Head of caudate nucleus (tissue), 42 donors: Measurements from ENCODE around the gene BLOC1S3.

Experiments used
- DNase-seq, 42 donors: peaks; one replicate each; pipeline versions ENCODE4 v3.0.0 to v3.0.0-alpha.2; 2020 to 2021; ENCODE audit warnings: mixed read lengths in 7 of 42
- intact Hi-C: fragments of 100-400 bp; cut with DNase I; formaldehyde crosslinking; loops from one replicate; pipeline ENCODE4 v1.15.0; 2022

Gene BLOC1S3

GRCh38 chr19:45178262-45179071, at the start of gene BLOC1S3:
BLOC1S3 (plus strand) TSS chr19:45178784; CDS start chr19:45179297, 513 bp downstream.
- intact Hi-C loops = loop anchor here (5.0 kb wide), 3 partner anchors 86 to 286 kb away; partner anchors contain the start of genes CLASRP, PPP1R37 and TOMM40
- peak; percentile 98 to 100 (median 100) for DNase-seq

- intact Hi-C loops = no loop called here
Measured at GRCh38 chr19:45128806-45129205, 49.8 kb upstream of the BLOC1S3 start.

GRCh38 chr19:45130236-45130635, 48.3 kb upstream of the BLOC1S3 start:
- no peak for DNase-seq
- intact Hi-C loops = no loop called here

More at GRCh38 chr19:45128806-45129205, 49.8 kb upstream of the BLOC1S3 start:
- DNase-seq = no peak

GRCh38 chr19:45130888-45131615, 47.5 kb upstream of the BLOC1S3 start:
- intact Hi-C loops = no loop called here
- DNase-seq = peak; percentile 53 to 95 (median 82)

GRCh38 chr19:45133661-45134060, 44.9 kb upstream of the BLOC1S3 start:
- no peak for DNase-seq
- intact Hi-C loops = no loop called here

- intact Hi-C loops = no loop called here
- DNase-seq = no peak
Measured at GRCh38 chr19:45135176-45135885, 43.3 kb upstream of the BLOC1S3 start.

GRCh38 chr19:45136507-45137178, 41.9 kb upstream of the BLOC1S3 start:
- intact Hi-C loops = no loop called here
- no peak for DNase-seq

GRCh38 chr19:45137179-45137761, 41.3 kb upstream of the BLOC1S3 start:
- intact Hi-C loops = no loop called here
- peak in 27 of 42 donors; percentile 22 to 76 (median 46) for DNase-seq

- intact Hi-C loops = no loop called here
- peak in 17 of 42 donors; percentile 26 to 77 (median 42) for DNase-seq
Measured at GRCh38 chr19:45138303-45138751, 40.3 kb upstream of the BLOC1S3 start.

- no peak for DNase-seq
- intact Hi-C loops = no loop called here
Measured at GRCh38 chr19:45139286-45140143, 39.1 kb upstream of the BLOC1S3 start.

GRCh38 chr19:45140144-45140503, 38.5 kb upstream of the BLOC1S3 start:
- DNase-seq = no peak
- intact Hi-C loops = no loop called here

- no peak for DNase-seq
- intact Hi-C loops = no loop called here
Measured at GRCh38 chr19:45140533-45140932, 38.1 kb upstream of the BLOC1S3 start.

GRCh38 chr19:45141203-45141900, 37.2 kb upstream of the BLOC1S3 start:
- intact Hi-C loops = no loop called here
- DNase-seq = peak; percentile 32 to 91 (median 74)

GRCh38 chr19:45142016-45142725, 36.4 kb upstream of the BLOC1S3 start:
- intact Hi-C loops = no loop called here
- no peak for DNase-seq

GRCh38 chr19:45142726-45143110, 35.9 kb upstream of the BLOC1S3 start:
- DNase-seq = no peak
- intact Hi-C loops = no loop called here

GRCh38 chr19:45144431-45145269, 33.9 kb upstream of the BLOC1S3 start:
- intact Hi-C loops = no loop called here
- no peak for DNase-seq
